HepG2 (cell line): ENCODE data around the gene KAT14. TPM values are rescaled to one million over a fixed set of nuclear protein-coding genes. Genes with fewer than 3 reads are reported as not detected.
A peak's percentile ranks its signal among the peaks of the same experiment; 100 is the strongest.

Experiments used
- ETS1 ChIP-seq: sonication (generic); formaldehyde crosslinking; IDR thresholded peaks from 2 replicates; pipeline ENCODE4 v1.4.0; 2020; ENCODE audit warnings: missing genetic modification reagents
- FOXO4 ChIP-seq: sonication (generic); formaldehyde crosslinking; conservative IDR thresholded peaks from 2 replicates; pipeline ENCODE4 v1.8.1; 2023; ENCODE audit warnings: missing genetic modification reagents
- FUBP1 ChIP-seq: sonication (generic); formaldehyde crosslinking; IDR thresholded peaks from 2 replicates; pipeline ENCODE4 v1.5.1; 2020; ENCODE audit warnings: missing genetic modification reagents, mild to moderate bottlenecking, borderline replicate concordance
- GABPB1 ChIP-seq: IDR thresholded peaks from 2 replicates; pipeline ENCODE4 v1.6.1; 2016; ENCODE audit warnings: mild to moderate bottlenecking, missing genetic modification reagents, moderate library complexity, missing compliant biosample characterization
- HDAC1 ChIP-seq: sonication (generic); formaldehyde crosslinking; IDR thresholded peaks from 2 replicates; pipeline ENCODE4 v1.5.1; 2020; ENCODE audit warnings: mild to moderate bottlenecking, missing genetic modification reagents
- NBN ChIP-seq: fragments of 450-650 bp; conservative IDR thresholded peaks from 2 replicates; pipeline ENCODE4 v1.6.1; 2017
- NFATC3 ChIP-seq: sonication (generic); formaldehyde crosslinking; IDR thresholded peaks from 2 replicates; pipeline ENCODE4 v1.5.1; 2020; ENCODE audit warnings: mild to moderate bottlenecking, missing genetic modification reagents
- PRPF4 ChIP-seq: fragments of 200-400 bp; formaldehyde crosslinking; IDR thresholded peaks from 2 replicates; pipeline ENCODE4 v1.6.1; 2016; ENCODE audit warnings: low read length, low read depth; ENCODE audit not compliant: poor library complexity, severe bottlenecking
- SAFB2 ChIP-seq: sonication (generic); formaldehyde crosslinking; IDR thresholded peaks from 2 replicates; pipeline ENCODE4 v1.5.1; 2020; ENCODE audit warnings: missing genetic modification reagents, low read depth, mild to moderate bottlenecking, borderline replicate concordance
- SP2 ChIP-seq: sonication (generic); formaldehyde crosslinking; IDR thresholded peaks from 2 replicates; pipeline ENCODE4 v1.5.1; 2020; ENCODE audit warnings: mild to moderate bottlenecking, missing genetic modification reagents
- ZNF10 ChIP-seq: sonication (generic); formaldehyde crosslinking; IDR thresholded peaks from 2 replicates; pipeline ENCODE4 v1.4.0; 2020; ENCODE audit warnings: mild to moderate bottlenecking, low read depth, missing genetic modification reagents, borderline replicate concordance
- ZNF160 ChIP-seq: sonication (generic); formaldehyde crosslinking; IDR thresholded peaks from 2 replicates; pipeline ENCODE4 v1.8.0; 2022; ENCODE audit warnings: mild to moderate bottlenecking, inconsistent platforms, missing genetic modification reagents
- ZNF33A ChIP-seq: sonication (generic); formaldehyde crosslinking; IDR thresholded peaks from 2 replicates; pipeline ENCODE4 v1.5.1; 2020; ENCODE audit warnings: missing genetic modification reagents, mild to moderate bottlenecking, moderate library complexity, borderline replicate concordance
- ZNF577 ChIP-seq: sonication (generic); formaldehyde crosslinking; IDR thresholded peaks from 2 replicates; pipeline ENCODE4 v1.4.0; 2020; ENCODE audit warnings: mild to moderate bottlenecking, low read depth, missing genetic modification reagents, borderline replicate concordance
- ZNF646 ChIP-seq: sonication (generic); formaldehyde crosslinking; IDR thresholded peaks from 2 replicates; pipeline ENCODE4 v1.9.0; 2021; ENCODE audit warnings: mild to moderate bottlenecking, missing genetic modification reagents
- ZNF713 ChIP-seq: sonication (generic); formaldehyde crosslinking; IDR thresholded peaks from 2 replicates; pipeline ENCODE4 v1.4.0; 2020; ENCODE audit warnings: mild to moderate bottlenecking, missing genetic modification reagents
- ZSCAN5A ChIP-seq: sonication (generic); formaldehyde crosslinking; IDR thresholded peaks from 2 replicates; pipeline ENCODE4 v1.8.0; 2022; ENCODE audit warnings: mild to moderate bottlenecking, missing genetic modification reagents, borderline replicate concordance
- polyA plus RNA-seq, 8 experiments: library from polyadenylated mRNA; depleted of rRNA in 3 of 8; stranded (reverse) in 7 of 8; unstranded in 1 of 8; fragments of >200 nt; fragmentation: Illumina TruSeq in 4 of 8; extraction: Trizol in 4 of 8; gene quantifications; 2 replicates each; pipeline versions ENCODE4 v1.2.1 to v1.2.3, GENCODE V29; 2011 to 2016; ENCODE audit warnings: low read depth in 4 of 8, missing spikeins in 1 of 8, mixed read lengths in 1 of 8; ENCODE audit not compliant: insufficient read depth in 1 of 8
- total RNA-seq, 5 experiments: library from RNA; depleted of rRNA; stranded (reverse); fragments of >200 nt; fragmentation: Illumina TruSeq; extraction: Trizol; gene quantifications; 2 replicates each; pipeline ENCODE4 v1.2.3, GENCODE V29; 2016; ENCODE audit warnings: low read depth in 1 of 5

Gene KAT14
- total and polyA plus RNA-seq, 2 of the 13 experiments (the other 11 are each of a cell fraction or from before 2014, with no cell fraction given), result 5.1 to 15.1 TPM

- TF ChIP-seq ETS1 (CRISPR knock-in tag) (no peak), ZNF33A (no peak), SP2 (CRISPR knock-in tag) (no peak), FOXO4 (no peak), FUBP1 (CRISPR knock-in tag) (no peak), NFATC3 (CRISPR knock-in tag) (no peak), ZNF577 (no peak), ZSCAN5A (CRISPR knock-in tag) (peak; percentile 86; the same call in 1 of the 2 replicates), NBN (no peak), PRPF4 (no peak), ZNF10 (CRISPR knock-in tag) (no peak), GABPB1 (CRISPR knock-in tag) (no peak), ZNF713 (CRISPR knock-in tag) (no peak), ZNF160 (CRISPR knock-in tag) (no peak), SAFB2 (no peak), ZNF646 (CRISPR knock-in tag) (no peak), HDAC1 (CRISPR knock-in tag) (peak; percentile 69)
Measured at GRCh38 chr20:18144541-18145099, 7.0 kb downstream of the KAT14 start (continued).
